Hindlimb muscle (tissue), 1 donor: ENCODE results near the gene CH25H. TPM values are rescaled to one million over a fixed set of nuclear protein-coding genes. Genes with fewer than 3 reads are reported as not detected.
"Not testable (repeated sequence)": the region's sequence is repeated elsewhere in the genome, so short reads cannot be mapped to it uniquely, and the experiment has no call there.

Source experiments
- DNase-seq: peaks from one replicate; pipeline ENCODE4 v3.0.0-alpha.2; 2013
- polyA plus RNA-seq: library from polyadenylated mRNA; unstranded; fragments of 120-200 nt; gene quantifications from one replicate; pipeline ENCODE4 v1.2.1, GENCODE V29; 2013; ENCODE audit not compliant: insufficient read length

Gene CH25H
- polyA plus RNA-seq, 1 donor, result 0.80 TPM

DNA sequence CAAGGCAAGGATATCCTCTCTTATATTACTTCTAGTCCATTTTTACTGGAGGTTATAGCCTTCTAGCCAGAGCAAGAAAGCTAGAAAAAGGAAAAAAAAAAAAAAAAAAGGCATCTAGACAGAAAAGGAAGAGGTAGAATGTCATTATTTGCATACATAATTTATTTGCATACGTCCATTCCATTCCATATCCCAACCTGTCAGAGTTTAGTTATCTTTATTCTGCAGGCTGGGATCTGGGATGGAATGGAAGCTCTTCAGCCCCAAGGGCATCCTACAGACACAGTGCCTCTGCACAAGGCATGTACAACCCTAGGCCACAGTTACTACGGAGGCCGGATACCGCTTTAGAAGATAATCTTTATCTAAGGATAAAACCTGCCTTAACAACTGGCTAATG, 9.6 kb downstream of the CH25H start:
- no peak for DNase-seq

DNA sequence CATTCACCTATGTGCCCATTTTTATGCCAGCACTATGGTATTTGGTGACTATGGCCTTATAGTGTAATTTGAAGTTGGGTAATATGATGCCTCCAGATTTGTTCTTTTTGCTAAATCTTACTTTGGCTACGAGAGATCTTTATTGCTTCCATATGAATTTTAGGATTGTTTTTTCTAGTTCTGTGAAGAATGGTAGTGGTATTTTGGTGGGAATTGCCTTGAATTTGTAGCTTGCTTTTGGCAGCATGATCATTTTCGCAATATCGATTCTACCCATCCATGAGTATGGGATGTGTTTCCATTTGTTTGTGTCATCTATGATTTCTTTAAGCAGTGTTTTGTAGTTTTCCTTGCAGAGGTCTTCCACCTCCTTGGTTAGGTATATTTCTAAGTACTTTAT, 15.8 kb downstream of the CH25H start:
- not testable (repeated sequence) for DNase-seq

DNA sequence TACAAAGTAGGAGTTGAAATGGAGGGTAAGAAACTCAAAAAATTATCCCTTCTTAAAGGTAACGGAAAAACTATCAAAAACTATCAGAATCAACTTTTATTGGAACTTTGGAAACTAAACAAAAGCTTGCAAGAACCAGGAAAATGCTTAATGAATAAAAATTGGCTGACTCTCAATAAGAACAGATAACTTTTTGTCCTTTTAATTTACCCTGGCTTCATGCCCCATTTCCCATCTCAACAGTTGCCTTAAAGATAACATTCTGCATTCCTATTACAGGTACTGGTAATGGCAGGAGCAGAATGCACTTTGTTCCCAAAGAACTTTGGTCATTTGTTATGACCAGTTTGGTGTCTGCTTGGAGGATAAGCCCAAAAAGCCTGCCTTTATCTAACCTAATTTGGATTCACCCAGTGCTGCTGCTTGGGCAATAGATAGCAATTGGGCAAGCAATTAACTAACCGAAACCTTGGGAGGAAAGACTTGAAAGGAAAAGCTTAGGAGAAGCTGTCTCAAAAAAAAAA, 17.8 kb downstream of the CH25H start:
- no peak for DNase-seq

DNA sequence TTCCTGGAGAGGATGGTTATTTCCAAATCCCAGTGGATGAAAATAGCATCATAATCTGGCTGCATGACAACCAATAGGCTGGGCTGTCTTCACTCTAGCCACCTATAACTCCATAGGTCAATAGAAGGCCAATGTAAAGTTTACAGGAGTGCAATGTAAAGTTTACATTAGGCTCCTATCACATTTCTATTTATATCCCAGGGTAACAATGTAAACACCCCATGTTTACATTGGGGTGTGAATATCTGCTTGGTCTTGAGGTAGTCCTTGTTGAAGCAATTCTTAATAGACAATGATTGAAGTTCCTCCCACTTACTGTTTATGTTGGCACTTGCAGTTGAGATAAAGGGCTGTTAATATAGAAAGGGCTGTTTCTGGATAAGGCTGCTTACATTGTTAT, 21.5 kb downstream of the CH25H start:
- no peak for DNase-seq

DNA sequence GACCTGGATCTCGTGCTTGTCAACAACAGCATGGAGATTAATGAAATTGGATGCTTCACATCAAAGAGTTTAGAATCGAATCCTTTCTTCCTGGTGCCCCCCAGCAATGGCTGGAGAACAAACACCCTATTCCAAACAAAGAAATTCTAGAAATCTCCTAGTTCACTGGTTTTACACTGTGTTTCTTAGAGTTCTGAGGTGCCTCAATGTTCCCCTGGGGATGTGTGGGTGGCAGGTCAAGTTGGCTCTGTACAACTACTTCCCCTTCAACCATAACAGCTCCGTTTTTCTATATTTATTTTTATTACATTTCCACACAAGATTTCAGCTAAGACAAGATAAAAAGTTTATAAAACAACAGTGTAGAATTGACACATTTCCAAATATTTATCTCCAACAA, 22.5 kb downstream of the CH25H start:
- no peak for DNase-seq

DNA sequence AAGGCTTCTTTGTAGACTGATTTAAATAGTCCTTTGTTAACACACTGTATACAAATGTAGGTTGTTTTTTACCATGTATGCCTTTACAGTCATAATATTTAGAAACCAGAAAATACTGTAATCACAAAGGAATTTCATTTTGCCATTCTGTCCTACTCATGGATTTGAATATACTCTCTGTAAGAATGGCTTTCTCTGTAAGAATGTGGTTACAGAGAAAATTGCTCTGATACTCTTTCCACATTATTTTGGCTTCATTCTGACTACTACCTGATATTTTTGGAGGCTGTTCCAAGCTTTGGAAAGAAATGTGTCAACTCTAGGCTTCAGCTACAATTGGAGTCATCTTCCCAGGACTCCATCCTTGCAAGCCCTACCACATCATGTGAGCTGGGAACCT, 23.5 kb downstream of the CH25H start:
- DNase-seq, result no peak

DNA sequence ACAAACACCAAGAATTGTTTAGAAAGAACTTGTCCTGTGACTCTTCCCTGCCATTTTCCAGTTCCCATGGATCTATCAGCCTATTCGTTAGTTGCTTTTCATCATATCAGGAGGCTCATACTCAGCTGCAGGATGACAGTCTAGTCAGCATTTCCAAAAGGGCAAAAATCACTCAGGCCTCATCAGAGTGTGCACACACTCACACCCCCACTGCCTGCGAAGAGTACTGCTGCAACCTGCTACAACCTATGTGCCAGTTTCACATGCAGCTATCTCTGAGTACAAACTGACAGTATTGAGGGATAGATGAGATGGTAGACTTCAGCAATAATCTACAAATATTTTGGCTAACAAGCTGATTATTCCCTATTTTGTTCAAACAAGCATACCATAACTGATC, 24.2 kb downstream of the CH25H start:
- no peak for DNase-seq

DNA sequence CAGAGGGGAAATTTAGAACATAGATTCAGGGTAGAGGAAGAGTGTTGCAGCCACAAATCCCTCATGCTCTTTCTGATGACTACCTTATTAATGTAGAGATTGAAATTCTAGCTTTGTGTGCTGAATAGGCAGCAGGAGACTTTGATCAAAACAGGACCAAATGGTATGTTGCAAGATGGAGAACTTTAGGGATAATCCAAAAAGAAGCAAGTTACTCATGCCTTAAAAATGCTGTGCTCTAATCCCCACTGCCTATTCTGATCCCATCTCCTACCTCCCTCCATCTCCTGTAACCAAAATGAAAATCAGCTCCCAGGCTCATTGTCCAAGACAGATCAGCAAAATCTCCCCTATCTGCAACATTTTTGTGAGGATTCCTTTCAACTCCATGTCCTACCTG, 31.3 kb downstream of the CH25H start:
- no peak for DNase-seq

DNA sequence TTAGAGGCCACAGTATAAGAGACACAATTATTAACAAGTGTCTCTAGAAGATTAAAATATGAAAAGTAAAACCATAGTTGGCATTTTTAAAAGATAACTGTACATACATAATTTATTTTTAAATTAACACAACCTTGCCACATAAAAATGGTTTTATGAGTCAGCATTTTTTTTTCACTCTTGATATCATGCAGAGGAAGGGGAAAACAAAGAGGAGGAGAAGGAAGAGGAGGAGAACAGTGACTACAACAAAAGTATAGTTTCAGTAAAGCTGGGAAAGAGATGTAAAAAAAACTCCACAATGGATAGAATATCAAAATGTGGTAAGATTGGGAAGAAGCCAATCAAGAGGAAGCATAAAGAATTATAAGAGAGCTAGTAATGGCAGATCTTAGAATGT, 34.0 kb downstream of the CH25H start:
- no peak for DNase-seq

DNA sequence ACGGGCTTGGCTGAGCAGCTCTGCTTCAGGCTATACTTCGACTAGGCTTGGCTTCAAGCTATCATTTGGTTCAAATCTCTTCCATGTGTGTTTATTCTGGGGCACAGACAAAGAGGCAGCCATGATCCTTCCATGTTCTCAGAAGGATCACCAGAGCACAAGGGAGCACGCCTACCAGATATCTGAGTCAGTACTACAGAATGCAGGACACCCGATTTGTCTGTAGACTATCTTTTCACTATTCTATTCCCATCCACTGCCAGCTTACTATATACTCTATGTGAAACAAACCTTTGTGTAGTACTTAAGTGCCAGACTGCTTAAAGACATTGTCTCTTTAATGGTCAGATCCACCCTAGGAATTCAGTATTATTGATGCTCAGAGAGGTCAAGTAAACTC, 35.1 kb downstream of the CH25H start:
- no peak for DNase-seq

DNA sequence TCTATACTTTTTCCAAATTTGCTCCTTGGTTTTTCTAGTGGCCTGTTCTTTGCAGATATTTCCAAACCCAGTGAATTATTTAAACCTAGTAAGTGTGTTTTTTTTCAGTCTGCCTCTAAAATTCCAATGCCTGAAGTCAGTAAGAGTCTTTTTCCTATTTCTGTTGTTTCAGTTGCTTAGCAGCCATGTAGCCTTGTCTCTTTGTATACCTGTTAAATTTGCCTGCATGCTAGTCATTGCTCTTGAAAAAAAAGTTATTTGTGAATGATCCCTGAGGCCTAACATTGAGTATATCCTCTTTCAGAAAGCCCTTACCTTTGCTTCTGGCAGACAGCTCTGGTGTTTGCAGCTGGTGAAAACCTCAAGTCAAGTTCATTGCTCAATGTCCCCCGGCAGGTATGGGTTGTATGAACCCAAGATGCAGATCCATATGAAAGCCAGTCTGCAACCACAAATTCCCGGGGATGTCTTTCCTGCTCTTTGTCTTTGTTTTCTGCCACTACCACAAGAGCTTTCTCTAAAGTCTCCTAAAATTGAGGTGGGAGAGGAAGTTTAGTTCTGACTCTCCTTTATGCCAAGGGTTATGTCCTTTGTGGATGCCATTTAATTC, 35.7 kb downstream of the CH25H start:
- no peak for DNase-seq

DNA sequence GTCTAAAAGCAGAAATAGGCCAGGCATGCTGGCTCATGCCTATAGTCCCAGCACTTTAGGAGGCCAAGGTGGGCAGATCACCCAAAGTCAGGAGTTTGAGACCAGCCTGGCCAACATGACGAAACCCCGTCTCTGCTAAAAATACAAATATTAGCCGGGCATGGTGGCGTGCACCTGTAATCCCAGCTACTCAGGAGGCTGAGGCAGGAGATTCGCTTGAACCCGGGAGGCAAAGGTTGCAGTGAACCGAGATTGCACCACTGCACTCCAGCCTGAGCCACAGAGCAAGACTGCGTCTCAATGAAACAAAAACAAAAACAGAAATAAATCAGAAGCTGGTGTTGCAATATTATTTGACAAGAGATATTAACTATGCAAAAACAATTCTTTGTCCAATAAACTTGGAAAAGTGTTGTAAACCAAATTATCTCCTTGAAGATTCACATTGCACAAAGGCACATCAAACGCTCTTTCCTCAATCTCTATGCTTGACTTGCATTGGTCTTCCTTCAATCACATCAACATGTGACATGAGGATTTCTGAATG, 38.7 kb downstream of the CH25H start:
- DNase-seq, result not testable (repeated sequence)

DNA sequence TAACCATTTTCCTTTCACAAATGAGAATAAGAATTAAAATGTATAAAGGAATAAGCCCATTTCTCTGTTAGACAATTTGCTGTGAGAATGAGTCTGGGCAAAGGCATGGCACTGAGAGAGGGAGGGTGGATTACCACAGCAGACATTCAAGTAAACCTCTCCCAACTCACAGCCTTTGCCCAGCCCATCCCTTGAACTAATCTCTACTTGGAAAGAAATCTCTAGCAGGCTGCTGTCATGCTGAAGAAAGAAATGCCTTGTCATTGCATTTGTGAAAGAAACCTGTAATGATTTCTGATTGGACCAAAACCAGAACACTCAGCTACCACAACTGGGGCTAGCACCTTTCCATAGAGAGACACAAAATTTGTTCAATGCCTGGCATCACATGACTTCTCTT, 39.2 kb downstream of the CH25H start:
- no peak for DNase-seq

DNA sequence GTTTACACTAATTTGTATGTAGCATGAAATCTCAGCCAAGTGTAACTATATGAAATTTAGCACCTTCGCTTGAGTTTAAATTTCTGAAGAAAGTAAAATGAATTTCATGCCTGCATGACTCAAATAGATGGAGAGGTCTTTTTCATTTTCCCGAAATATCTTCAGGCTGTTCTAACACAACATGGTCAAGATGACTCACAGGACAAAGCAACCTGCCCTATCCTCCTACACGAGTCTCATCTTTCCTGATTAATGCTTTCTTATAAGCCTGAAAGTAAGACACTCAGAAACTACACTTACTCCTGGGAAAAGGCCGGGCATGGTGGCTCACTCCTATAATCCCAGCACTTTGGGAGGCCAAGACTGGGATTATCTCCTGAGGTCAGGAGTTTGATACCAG, 41.2 kb downstream of the CH25H start:
- no peak for DNase-seq

DNA sequence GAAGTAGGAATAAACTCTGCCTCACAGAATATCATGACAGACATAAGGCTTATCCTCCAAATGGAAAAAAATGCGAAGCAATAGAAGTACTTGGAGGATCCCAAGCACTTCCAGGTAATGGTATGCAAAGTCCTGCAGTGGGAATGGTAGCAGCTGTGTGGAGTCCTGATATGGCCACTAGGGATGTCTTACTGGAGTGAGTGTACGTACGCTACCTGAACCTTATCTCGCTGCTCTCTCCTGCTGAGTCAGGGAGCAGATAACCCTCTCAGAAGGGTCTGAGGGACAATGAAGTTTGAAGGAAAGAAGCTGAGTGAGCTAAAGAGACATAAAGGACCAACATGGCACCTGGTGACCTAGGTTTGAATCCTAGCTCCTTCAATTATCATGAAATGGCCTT, 42.2 kb downstream of the CH25H start:
- DNase-seq, result no peak

DNA sequence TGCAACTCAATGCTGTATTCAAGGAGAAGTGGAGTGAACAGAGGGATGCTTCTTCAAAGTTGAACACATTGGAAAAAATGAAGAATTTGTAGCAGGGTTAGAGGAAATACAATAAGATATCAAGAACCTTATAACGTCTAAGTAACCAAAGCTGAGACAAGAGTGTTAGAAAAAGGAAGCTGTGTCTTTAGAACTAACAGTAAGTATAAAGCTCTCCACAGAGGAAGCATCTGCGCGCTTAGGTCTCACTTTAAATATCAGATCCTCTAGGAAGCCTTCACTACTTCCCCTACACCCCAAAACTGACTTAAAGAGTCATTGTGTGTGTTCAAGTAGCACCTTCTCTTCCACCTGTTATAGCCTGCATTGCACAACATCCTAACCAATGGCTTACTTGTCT, 43.0 kb downstream of the CH25H start:
- DNase-seq, result no peak

DNA sequence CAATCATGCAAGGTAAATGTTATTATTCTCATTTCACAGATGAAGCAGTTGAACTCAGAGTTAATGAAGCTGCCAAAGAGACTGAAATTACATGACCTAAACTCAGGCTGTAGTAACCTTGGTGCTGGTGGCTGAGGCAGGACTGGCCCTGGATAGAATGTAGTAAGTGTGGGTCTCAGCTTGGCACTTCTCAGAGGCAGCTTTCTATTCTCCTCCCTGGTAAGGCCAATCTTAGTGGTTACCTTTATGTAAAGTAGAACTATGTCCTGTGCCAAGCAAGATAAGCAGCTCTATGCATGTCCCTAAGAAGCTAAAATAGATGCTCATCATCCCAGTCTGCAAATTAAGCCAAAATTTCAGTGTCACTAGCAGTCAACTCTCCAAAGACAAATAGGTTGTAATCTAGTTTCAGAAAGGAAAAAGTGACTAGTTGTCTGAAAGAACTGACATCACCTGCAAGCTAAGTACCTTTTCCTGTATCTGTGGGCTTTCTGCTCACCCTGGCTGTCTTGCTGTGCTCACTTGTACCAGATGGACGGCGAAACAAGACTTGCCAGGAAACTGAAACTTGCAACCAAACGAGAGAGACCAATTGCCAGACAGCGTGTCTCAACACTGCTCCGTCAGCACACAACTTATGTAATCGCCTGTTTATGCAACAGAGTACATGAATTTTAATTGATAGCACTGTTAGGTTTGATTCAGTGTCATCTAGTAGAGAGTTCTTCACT, 43.7 kb downstream of the CH25H start:
- no peak for DNase-seq

DNA sequence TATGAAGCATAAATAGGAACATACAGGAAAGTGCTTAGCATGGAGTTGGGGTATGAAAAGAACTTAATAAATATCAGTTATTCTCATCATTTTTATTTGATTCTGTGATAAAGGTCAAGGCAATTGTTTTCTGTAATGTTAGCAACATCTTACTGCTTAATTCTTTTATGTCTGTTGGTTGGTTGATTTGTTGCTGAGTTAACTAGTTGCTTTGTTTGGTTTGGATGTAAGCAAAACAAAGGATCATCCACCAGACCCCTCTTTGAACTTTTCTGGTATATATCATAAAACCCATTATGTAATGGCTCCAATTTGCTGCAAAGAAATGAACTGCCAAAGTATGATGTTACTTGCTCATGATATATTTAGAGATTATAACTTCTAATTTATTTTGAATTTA, 44.5 kb downstream of the CH25H start:
- DNase-seq, result no peak

DNA sequence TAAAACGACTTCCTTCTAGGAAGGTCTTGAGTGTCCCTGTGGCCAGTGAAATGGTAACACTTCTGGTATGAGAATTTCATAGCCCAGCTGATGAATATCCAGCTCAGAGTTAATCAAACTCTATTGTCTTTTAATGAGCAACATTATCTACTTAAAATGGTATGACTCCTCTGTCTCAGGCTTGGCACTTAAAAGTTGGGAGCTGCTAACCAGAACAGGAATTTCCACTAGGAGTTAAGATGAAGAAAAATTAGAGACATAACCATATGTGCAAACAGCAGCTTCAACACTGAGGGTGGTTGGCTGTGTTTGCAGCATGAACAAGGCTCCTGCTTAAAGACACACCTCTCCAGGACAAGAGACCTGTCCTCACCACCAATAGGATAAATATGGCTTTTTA, 46.8 kb downstream of the CH25H start:
- DNase-seq, result no peak

DNA sequence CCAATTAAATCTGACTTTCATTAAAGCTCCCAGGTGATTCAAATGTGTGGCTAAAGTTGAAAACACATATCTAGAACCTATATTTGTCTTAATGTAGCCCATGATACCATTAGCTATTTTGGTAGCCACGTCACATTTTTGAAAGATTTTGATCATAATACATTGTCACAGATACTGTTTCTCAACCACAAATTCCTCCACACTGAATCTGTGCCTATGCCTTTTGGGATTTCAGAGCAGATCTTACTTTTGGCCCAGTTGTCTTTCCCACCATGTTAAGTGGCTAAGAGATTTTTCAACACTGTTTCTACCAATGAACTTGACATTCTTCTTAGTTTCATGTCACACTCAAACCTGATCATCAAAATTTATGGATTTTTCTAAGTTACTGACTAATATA, 47.4 kb downstream of the CH25H start:
- no peak for DNase-seq

DNA sequence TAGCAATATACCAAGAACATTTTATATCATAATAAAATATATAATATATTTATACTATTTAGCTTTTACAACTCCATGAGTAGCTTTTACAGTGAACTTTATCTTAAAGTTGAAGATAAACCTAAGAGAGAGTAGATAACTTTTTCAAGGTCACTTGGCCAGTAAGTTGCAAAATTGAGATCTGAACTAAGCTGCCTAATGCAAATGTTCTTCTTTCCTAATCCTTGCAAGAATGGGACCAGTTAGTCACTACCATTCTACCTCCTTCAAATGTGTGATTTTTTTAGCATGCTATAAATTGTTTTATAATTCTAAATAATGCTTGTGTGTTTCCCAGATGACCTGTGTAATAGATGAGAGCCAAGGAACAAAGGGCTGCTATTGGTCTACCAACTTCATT, 47.8 kb downstream of the CH25H start:
- DNase-seq, result no peak

DNA sequence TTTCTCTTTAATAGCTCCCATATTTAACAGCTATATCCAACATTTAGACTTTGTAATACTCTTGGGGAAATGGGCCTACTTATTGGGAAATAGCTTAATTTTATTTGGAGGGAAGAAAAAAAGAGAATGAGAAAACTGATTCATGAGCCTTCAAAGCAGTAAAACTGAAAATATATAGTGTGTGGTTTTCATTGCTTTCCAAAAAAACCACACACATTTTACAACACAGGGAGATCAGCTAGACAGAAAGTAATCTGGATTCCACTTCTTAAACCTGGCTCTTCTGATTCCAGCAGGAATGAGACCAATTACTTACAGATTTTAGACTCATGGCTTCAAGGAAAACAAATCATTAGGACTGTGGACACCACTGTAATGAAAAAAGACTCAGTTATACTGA, 48.7 kb downstream of the CH25H start:
- DNase-seq, result no peak

DNA sequence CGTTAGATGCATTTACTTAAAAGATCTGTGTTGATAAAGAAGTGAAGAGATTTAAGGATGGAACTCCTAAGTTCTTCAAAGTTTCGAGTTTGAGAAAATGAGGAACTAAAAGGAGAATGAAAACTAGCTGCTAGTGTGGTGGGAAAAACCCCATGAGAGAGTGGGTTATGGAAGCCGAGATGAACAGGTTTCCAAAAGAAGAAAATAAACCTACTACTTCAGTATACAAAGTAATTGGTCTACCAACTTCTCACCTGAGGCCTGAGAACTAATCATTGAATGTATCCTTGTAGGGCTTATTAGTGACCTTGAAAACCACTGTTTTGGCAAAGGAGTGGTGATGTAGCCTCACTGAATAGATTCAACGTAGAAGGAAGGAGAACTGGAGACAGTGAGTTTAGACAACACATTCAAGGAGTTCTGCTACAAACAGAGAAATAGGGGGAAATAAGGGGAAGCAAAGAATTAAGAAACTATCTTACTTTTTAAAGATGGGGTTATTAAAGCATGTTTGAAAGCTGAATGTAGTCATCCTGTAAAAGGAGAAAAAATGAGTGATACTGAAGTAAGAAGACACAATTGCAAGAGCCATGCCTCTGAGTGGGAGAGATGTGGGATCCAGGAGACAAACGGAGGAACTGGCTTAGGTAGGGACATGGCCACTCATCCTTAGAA, 50.8 kb downstream of the CH25H start:
- DNase-seq, result no peak
